Heart right ventricle (tissue), 16 donors: ENCODE measurements around the gene SLC45A2. TPM values are rescaled to one million over a fixed set of nuclear protein-coding genes. Genes with fewer than 3 reads are reported as not detected.
"Not testable (repeated sequence)": the region's sequence is repeated elsewhere in the genome, so short reads cannot be mapped to it uniquely, and the experiment has no call there.

Experiments used
- ATAC-seq, 8 donors: fragments of 200-7000 bp; cut with Tn5 transposase; one replicate each; pipeline ENCODE4 v1.9.1; 2020; ENCODE audit warnings: mild to moderate bottlenecking in 8 of 8, moderate library complexity in 8 of 8, moderate number of reproducible peaks in 1 of 8
- DNase-seq, 2 donors: peaks; one replicate each; pipeline ENCODE4 v3.0.0-alpha.2; 2020
- H3K27ac ChIP-seq, 10 donors: fragments of 200-600 bp; sonication (generic) in 2 of 10; one replicate each; pipeline versions ENCODE4 v1.5.0 to v1.8.0; 2020 to 2022; ENCODE audit warnings: mild to moderate bottlenecking in 3 of 10
- H3K27me3 ChIP-seq, 7 donors: fragments of 200-600 bp; one replicate each; pipeline ENCODE4 v1.8.0; 2021 to 2022; ENCODE audit warnings: mild to moderate bottlenecking in 2 of 7
- H3K36me3 ChIP-seq, 9 donors: fragments of 200-600 bp; sonication (generic) in 1 of 9; one replicate each; pipeline versions ENCODE4 v1.5.0 to v1.8.0; 2020 to 2022; ENCODE audit warnings: mild to moderate bottlenecking in 2 of 9
- H3K4me1 ChIP-seq, 9 donors: fragments of 200-600 bp; sonication (generic) in 1 of 9; one replicate each; pipeline versions ENCODE4 v1.5.0 to v1.8.0; 2020 to 2022; ENCODE audit warnings: mild to moderate bottlenecking in 4 of 9
- H3K4me3 ChIP-seq, 10 donors: fragments of 200-600 bp; sonication (generic) in 2 of 10; one replicate each; pipeline versions ENCODE4 v1.5.0 to v1.8.0; 2020 to 2022; ENCODE audit warnings: mild to moderate bottlenecking in 7 of 10, moderate library complexity in 2 of 10
- H3K9me3 ChIP-seq, 11 donors: fragments of 200-600 bp in 10 of 11; sonication (generic) in 2 of 11; one replicate each; pipeline versions ENCODE4 v1.5.0 to v1.8.0; 2013 to 2022; ENCODE audit warnings: mild to moderate bottlenecking in 2 of 11, control low read depth in 1 of 11, moderate library complexity in 1 of 11
- CTCF ChIP-seq, 9 donors: fragments of 200-600 bp; sonication (generic) in 2 of 9; IDR thresholded peaks; one replicate each; pipeline versions ENCODE4 v1.5.0 to v1.8.0; 2021 to 2022; ENCODE audit warnings: antibody characterized with exemption in 9 of 9, mild to moderate bottlenecking in 5 of 9, moderate library complexity in 1 of 9
- whole genome bisulfite sequencing, 2 donors: extraction: QIAGEN DNeasy Blood & Tissue Kit; methylation state at CpG; one replicate each; pipeline ENCODE4 v1.1.7; 2013; ENCODE audit warnings: inconsistent platforms in 1 of 2; 5-methylcytosine and 5-hydroxymethylcytosine counted together
- intact Hi-C, 10 donors: fragments of 100-400 bp; cut with DNase I; formaldehyde crosslinking; loops; one replicate each; pipeline versions ENCODE4 v1.11.1 to v1.14.2; 2022
- polyA plus RNA-seq, 2 donors: library from polyadenylated mRNA; stranded (reverse); fragments of 200-250 nt; gene quantifications; one replicate each; pipeline ENCODE4 v1.2.3, GENCODE V29; 2013
- total RNA-seq, 10 donors: library from RNA; stranded (reverse); fragmentation: NEBNext Ultra II Directional in 3 of 10; extraction: Animal tissue kit (Norgen Biotek cat#: 25700) in 3 of 10; gene quantifications; one replicate each; pipeline versions ENCODE4 v1.2.1 to v1.2.4, GENCODE V29; 2021 to 2023
- donor health status: Arrhythmogenic right ventricular cardiomyopathy.
- donor health status: ischemic (EF 13 %, LVEDD 7.1; RV severe dilation, severe dysfunction).
- donor health status: healthy with polysubstance abuse.
- donor health status: DM: no; HTN: yes; CAD: no.
- donor health status: DM: no; HTN: no; CAD: no.
- donor health status: ischemic (EF 25% LVEDD 6.9; RV normal size, moderate dysfunction).
- donor health status: ischemic (EF 25% LVEDD 5.7; RV mildly dilated, moderate dysfunction).
- donor health status: healthy.
- donor health status: DM: yes; HTN: yes; CAD: no.
- donor health status: Ischemic cardiomyopathy.
- donor health status: ischemic (EF 35%, LVEDD 5.7; RV mildly dilated, moderate dysfunction).
- donor health status: nonischemic (EF 11% LVEDD 7.7; RV severe dilation, severe dysfunction).
- donor health status: DM: yes; HTN: yes; CAD: no.
- donor health status: PGD.
- donor health status: ischemic (EF 29% LVEDD 5.4; RV normal size, mild dysfunction).
- donor health status: nonischemic (EF 23%, LVEDD 6.1; RV moderate dilation, normal function).

Gene SLC45A2
- total and polyA plus RNA-seq, 12 donors: 0.09 to 0.15 (median 0.11) TPM; not detected in 9

- H3K4me3 ChIP-seq: no peak overlapping the region
- no peaks in the 10 kb centered on the region for H3K4me1 ChIP-seq
- peaks cover 0 to 24% (median 0%) of the 10 kb centered on the region in 11 donors for H3K9me3 ChIP-seq
- no peaks in the 10 kb centered on the region for H3K27me3 ChIP-seq
- H3K36me3 ChIP-seq: no peaks in the 10 kb centered on the region
- intact Hi-C loops: no loop called here
- WGBS, 2 donors: 71 to 78% methylated on average over 2 of the region's 2 CpGs
- ATAC-seq (no peak), DNase-seq (no peak)
- no peak overlapping the region for H3K27ac ChIP-seq
- TF ChIP-seq CTCF (IDR thresholded peaks at IDR 0.05): no peak
These were observed 26.3 kb downstream of the SLC45A2 start for GRCh38 chr5:33958176-33958575.

- DNase-seq (no peak), ATAC-seq (no peak)
- intact Hi-C loops: no loop called here
- no peak overlapping the region for H3K4me3 ChIP-seq
- H3K9me3 ChIP-seq: peaks cover 0 to 24% (median 0%) of the 10 kb centered on the region in 11 donors
- 80 to 86% methylated on average over 2 of the region's 2 CpGs for WGBS, 2 donors
- no peaks in the 10 kb centered on the region for H3K36me3 ChIP-seq
- no peaks in the 10 kb centered on the region for H3K4me1 ChIP-seq
- TF ChIP-seq CTCF (IDR thresholded peaks at IDR 0.05): no peak
- H3K27ac ChIP-seq: no peak overlapping the region
- H3K27me3 ChIP-seq: no peaks in the 10 kb centered on the region
These were observed 26.8 kb downstream of the SLC45A2 start for GRCh38 chr5:33957577-33958150.

GRCh38 chr5:33952175-33952574 is 32.3 kb downstream of the SLC45A2 start:
- WGBS, 2 donors: 75 to 76% methylated on average over 5 of the region's 5 CpGs
- DNase-seq, H3K4me1 ChIP-seq, H3K27ac ChIP-seq, ATAC-seq, H3K4me3 ChIP-seq, H3K27me3 ChIP-seq, H3K36me3 ChIP-seq, intact Hi-C loops: not testable (repeated sequence)
- H3K9me3 ChIP-seq: peaks cover 0 to 24% (median 0%) of the 10 kb centered on the region in 11 donors

- no peak overlapping the region for H3K27ac ChIP-seq
- peaks cover 0 to 35% (median 29%) of the 10 kb centered on the region in 7 donors for H3K27me3 ChIP-seq
- H3K4me3 ChIP-seq: no peak overlapping the region
- no peaks in the 10 kb centered on the region for H3K4me1 ChIP-seq
- no peaks in the 10 kb centered on the region for H3K36me3 ChIP-seq
- no peak for DNase-seq
- TF ChIP-seq CTCF (IDR thresholded peaks at IDR 0.05): no peak
- intact Hi-C loops: no loop called here
- 82 to 85% methylated on average over 12 of the region's 12 CpGs for WGBS, 2 donors
- peaks cover 0 to 5% (median 0%) of the 10 kb centered on the region in 11 donors for H3K9me3 ChIP-seq
- ATAC-seq: no peak
These were observed 39.9 kb downstream of the SLC45A2 start for GRCh38 chr5:33944543-33945132.

- TF ChIP-seq CTCF (IDR thresholded peaks at IDR 0.05): no peak
- ATAC-seq (no peak), DNase-seq (no peak)
- H3K27me3 ChIP-seq: peaks cover 0 to 70% (median 64%) of the 10 kb centered on the region in 7 donors
- no peak overlapping the region for H3K27ac ChIP-seq
- no peaks in the 10 kb centered on the region for H3K9me3 ChIP-seq
- peaks cover 0 to 13% (median 9%) of the 10 kb centered on the region in 9 donors for H3K4me1 ChIP-seq
- WGBS, 2 donors: 87% methylated on average over 5 of the region's 5 CpGs
- H3K4me3 ChIP-seq: no peak overlapping the region
- intact Hi-C loops: no loop called here
- no peaks in the 10 kb centered on the region for H3K36me3 ChIP-seq
These were observed 43.4 kb downstream of the SLC45A2 start for GRCh38 chr5:33941090-33941489.
